Activated CD4-positive, CD25-positive, alpha-beta regulatory T cell treated with anti-CD3 and anti-CD28 coated beads, Interleukin-2, amount 50 U/mL, for 16 hours (primary cell): ENCODE results near the gene CXCL1.

Experiments used
- DNase-seq: peaks from one replicate; pipeline ENCODE4 v3.0.0-alpha.2; 2020; ENCODE audit warnings: low read depth, low spot score

Gene CXCL1

DNA sequence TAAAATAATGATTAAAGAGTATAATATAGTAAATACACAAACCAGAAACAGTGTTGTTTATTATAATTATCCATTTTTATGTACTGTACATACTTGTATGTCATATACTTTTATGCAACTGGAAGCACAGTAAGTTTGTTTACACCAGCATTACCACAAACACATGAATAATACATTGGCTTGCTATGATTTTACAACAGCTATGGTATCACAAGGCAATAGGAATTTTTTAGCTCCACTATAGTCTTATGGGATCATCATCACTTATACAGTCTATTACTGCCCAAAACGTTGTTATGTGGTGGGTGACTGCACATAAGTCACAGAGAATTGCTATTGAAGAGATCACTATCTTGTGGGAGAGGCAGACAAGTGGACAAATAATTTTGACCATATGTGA, 17.9 kb upstream of the CXCL1 start:
- DNase-seq: no peak

DNA sequence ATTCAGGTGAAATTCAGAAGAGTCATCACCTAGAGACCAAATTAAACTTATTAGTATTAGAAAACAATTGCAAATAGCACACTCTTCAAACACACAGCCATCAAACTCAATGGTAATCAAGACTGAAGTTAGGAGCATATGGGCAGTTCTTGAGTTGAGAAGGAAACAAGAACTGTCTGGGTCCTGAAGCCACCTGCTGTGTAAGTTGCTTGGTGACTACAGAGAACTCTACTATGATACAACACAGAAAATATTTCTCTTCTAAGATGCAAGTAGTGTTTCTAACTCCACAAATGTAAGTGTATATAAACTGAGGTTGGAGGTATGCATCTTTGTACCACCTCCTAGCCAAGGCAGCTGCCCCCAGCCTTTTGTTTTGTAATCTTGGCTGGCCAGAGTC, 16.4 kb upstream of the CXCL1 start:
- DNase-seq: no peak

DNA sequence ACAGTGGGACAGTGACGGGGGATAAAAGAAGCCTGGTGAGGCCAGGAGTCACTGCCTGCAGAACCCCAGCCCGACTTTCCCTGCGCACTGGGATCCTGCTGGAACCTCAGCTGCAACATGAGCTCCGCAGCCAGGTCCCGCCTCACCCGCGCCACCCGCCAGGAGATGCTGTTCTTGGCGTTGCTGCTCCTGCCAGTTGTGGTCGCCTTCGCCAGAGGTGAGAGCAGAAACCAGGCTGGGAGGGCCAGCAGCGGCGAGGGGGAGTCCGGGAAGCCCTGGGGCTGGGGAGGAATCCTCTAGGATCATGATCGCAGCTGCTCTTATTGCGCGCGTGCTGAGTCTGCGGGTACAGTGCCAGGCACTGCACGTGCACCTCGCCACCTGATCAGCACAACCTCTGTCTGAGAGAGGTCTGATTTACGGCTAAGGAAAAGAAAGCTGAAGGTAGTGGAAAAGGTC, 15.9 kb upstream of the CXCL1 start, which contains the start of gene PF4V1:
TSS of gene PF4V1 (plus strand) at position 51 of the 459 bp plus-strand sequence. CDS start at position 118, 67 bp downstream.
- DNase-seq: no peak

DNA sequence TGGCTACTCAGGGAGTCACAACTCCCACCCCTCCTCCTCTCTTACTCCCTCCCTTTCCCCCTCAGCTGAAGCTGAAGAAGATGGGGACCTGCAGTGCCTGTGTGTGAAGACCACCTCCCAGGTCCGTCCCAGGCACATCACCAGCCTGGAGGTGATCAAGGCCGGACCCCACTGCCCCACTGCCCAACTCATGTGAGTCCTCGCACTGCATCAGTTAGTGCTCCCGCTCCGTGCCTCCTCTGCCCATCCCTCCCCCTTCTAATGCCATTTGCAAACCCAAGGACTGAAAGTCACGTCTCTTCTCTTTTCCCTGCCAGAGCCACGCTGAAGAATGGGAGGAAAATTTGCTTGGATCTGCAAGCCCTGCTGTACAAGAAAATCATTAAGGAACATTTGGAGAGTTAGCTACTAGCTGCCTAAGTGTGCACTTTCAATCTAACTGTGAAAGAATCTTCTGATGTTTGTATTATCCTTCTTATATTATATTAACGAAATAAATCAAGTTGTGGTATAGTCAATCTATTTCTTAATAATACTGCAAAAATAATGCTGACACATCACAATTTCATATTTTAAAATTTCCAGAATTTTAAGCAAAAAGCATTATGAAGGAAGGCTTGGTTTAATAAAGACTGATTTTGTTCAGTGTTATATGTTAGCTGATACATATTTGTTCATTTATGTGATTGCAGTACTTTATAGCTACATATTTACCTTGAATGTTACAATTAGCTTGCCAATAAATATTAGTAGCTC, 15.3 kb upstream of the CXCL1 start:
- DNase-seq: no peak

DNA sequence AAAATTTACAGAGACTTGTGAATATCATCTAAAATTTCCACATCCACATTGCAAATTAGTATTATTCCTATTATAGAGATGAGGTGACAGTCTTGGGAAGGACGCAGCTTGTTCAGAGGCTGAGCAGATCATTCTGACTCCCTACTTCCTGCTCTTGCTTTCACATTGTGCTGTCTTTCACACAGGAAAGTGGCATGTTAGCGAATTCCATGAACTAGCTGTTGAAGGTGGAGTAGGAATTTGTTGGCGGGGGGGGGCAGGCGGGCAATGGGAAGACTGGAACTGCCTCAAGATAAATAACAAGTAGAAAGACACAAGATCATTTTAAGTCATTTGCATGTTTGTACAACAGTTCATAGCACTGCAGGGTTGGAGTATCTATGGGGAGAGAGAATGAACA, 13.8 kb upstream of the CXCL1 start:
- DNase-seq: no peak

DNA sequence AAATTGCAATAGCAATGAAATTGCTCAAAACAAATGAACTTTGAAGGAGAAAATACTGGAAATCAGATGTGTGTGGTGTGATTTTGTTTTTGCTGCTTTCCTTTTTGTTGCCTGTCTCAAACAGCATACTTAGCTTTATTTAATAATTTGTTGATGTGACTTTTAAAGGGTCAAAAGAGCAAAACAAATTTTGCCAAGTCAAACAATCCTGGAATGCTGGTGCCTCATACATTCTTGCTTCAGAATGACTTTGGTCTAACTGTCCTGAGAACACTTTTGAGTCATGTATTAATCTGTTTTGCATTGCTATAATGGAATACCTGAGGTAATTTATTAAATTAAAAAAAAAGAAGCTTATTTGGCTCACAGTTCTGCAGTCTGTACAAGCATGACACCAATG, 12.7 kb upstream of the CXCL1 start:
- DNase-seq: no peak

DNA sequence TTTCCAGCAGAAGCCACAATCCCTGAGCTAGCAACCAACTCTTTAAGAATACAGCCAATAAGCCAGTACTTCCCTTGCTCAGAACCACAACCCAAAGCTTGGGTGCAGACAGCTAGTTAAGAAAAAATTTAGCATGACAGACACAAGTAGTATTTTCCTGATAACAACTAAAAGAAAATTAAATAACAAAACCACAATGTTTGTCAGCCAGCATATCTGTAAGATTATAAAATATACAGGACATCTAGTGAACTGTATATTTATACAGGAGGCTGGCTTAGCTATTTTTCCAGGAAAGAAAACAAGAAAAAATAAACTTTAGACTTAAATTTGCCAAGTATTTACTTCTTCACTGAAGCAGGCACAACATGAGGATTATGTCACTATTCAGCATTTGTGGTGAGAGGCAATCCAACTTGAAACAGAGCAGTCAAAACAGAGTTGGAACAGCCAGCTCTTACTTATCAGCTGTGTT, 9.5 kb upstream of the CXCL1 start:
- no peak for DNase-seq

DNA sequence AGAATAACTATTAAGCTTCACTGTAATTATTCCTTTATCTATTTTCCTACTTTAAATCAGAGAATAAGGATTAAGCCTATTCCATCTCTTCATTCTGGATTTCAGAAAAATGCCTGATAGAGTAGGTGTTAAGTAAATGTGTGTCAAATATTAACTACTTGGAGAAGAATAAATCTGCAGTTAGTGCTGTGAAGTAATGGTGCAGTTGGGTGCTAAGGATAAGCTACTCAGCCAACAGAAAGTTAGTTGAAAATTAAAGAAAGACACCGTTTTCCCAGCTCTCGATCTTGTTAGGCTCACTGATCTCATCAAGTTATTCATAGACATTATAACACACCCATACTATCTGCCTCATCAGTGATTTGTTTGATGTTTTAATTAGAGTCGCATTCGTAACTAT, 9.0 kb upstream of the CXCL1 start:
- no peak for DNase-seq

DNA sequence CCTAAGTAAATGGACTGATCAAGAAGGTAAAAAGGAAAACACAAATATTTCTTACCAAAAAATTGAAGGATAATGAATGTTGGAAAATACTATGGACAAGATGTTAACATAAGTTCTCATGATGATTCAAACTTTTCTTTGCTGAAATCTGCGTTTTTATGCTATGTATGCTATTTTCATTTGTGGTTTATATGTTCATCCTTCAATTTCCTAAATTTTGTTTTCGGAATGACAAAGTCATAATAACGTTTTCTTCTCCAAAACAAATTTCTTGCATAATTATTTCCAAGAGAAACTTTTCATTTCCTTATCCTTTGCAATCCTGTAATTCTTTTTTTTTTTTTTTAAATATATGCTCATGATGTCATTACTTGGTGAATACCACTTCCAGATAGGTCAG, 8.3 kb upstream of the CXCL1 start:
- DNase-seq: no peak

DNA sequence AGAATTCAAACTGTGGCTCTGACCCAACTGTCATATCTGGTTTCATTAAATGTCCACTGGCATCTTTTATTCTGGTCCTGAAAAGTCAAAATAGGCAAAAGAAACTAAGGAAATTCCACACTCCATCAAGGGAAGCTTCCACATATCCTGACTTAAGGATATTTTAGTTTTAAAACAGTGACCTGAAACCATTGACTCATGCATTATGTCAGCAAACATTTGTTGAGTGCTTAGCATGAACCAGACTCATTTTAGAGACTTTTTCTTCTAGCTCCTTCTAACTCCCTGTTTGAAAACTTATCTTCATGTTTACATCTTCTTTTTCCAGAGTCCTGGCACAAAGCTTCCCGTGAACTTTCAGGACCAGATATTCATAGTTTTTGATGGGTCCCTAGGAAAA, 6.9 kb upstream of the CXCL1 start:
- no peak for DNase-seq

DNA sequence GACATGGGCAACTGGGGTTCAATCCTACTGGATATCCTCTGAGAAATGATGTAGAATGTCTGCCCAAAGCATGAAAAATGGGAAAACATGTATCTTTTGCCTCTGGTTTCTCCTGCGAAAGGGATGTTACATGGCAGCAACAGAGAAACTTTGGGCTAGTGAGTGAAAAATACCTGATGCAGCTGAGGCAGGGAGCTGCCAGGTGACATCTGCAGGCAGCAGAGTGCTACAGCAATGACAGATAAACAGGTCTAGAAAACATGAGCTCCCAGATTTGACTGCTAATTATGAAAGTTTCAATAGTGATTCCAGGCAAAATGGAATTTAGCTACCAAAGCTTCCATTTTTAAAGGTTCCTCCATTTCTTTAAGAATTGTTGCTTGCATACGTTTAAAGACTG, 4.8 kb upstream of the CXCL1 start:
- no peak for DNase-seq

DNA sequence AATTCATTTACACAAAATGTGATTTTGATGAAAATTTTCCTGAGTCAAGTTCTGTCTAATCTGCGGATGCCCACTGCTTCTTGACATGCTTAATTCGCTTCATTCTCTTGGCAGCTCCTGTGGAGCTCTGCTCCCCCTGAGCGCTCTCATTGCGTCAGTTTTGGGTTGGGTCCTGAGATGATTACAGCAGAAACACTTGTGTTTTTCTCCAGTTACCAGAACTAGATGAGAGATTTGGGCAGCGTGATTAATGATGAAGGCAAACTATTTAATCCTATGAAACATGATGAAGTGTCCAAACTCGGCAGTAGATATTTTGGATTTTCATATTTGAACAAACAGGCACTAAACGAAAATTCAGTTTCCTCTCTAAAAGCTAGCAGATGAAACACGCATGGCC, 4.2 kb upstream of the CXCL1 start:
- no peak for DNase-seq

DNA sequence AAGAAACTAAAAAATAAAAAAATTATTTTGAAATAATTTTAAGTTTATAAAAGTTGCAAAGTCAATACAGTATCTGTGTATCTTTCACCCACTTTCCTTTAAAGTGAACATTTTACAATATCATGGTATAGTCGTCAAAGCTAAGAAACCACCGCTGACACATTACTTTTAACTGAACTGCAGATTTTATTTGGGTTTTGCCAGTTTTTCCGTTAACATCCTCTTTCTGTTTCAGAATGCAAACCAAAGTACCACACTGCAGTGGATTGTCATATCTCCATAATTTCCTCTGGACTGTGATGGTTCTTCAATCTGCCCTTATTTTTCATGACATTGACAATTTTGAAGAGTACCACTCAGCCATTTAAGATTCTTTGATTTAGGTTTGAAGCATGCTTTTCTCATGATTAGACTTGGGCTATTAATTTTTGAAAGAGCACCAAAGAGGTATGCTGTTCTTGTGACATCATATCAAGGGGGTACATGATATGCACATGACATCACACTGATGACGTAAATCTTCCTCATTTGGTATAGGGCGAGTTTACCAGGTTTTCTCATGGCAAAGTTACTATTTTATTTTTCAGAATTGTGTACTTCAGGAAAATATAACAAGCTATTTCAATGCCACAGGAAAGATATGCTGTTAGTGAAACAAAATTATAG, 3.6 kb upstream of the CXCL1 start:
- no peak for DNase-seq

DNA sequence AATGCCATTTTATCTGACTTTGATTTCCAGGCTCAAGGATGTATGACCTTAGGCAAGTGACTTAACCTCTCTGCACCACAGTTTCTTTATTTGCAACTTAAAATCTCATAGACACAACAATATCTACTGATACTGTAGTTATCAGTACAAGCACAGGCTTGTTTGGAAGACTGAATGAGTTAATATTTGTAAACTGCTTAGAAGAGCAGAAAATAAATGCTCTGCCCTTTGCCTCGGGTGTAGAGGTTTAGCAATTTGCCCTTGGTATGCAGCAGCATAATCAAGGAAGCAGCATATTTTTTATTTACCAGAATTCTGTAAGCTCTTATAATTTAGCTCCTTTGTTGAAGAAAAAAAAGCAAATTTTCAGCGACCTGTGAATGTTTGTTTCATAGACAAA, 2.9 kb upstream of the CXCL1 start:
- DNase-seq: no peak

DNA sequence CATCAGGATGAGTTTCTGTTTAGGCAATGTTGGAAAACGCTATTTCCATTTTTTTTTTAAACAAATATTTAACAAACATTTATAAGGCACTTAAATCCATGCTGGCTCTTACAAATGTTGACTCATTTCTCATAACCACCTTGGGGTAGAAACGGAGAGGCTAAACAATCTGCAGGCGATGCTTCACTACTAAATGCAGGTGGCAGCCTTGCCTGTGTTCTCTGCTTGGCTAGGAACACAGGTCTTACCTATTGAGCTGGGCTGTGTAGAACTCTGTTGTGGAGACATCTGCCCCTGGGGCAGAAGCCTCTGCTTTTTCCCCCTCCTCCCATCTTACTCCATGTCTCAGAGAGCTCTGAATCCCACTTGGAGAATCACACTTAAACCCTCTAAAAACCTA, 1.4 kb upstream of the CXCL1 start:
- DNase-seq: no peak

DNA sequence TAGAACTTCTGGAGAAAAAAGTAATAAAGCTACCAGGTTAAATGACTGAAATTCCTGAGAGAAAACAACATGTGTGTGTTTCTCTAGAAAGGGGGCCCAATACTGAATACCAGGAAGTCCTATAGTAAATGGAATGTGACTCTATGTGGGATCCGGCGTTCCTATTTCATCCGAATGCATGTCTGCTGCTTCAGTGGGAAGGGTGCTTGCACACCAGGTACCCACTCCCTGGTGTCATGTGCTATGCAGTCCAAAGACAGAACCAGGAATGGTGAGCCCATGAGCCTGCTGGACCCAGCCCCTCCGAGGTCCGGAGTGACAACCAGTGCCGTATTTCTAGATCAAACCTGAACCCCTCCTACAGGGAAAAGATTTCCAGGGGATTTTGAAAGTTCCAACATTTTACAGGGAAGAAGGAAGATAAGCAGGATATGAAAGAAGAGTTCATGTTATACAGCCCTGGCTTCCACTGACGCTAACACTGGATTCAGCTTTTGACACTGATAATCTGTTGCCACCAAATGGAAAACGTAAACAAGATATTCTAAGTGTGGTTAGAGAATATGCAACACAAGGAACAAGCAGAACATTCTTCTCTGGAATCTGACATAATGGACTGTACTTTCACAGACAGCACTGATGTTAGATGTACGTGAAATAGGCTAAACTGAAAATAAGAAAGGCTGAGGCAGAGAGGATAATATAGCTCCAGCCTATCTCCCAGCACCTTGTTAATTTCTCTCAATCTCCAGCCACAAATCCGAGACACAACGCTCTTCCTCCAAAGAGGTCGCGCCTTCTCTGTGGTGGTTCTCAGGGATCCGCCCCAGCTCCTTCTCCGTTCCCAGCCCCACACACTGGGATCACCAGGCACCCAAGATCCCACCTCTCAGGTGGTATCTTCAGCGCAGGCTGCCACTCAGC, 725 bp upstream of the CXCL1 start:
- no peak for DNase-seq

DNA sequence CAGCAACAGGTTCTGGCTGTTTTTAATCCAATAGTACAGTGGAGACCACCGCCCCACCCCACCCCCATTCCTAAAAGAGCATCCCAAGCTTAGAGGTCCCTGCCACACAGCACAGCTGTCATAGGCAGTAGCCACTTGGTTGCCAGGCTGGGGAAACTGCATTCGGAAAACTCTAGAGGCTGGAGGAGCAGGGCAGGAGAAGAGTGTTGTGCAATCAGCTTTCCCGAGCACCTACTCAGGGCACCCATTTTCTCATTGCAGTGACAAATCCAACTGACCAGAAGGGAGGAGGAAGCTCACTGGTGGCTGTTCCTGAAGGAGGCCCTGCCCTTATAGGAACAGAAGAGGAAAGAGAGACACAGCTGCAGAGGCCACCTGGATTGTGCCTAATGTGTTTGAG, 1.1 kb downstream of the CXCL1 start:
- no peak for DNase-seq

DNA sequence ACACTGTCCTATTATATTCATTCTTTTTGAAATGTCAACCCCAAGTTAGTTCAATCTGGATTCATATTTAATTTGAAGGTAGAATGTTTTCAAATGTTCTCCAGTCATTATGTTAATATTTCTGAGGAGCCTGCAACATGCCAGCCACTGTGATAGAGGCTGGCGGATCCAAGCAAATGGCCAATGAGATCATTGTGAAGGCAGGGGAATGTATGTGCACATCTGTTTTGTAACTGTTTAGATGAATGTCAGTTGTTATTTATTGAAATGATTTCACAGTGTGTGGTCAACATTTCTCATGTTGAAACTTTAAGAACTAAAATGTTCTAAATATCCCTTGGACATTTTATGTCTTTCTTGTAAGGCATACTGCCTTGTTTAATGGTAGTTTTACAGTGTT, 1.6 kb downstream of the CXCL1 start:
- DNase-seq: no peak

DNA sequence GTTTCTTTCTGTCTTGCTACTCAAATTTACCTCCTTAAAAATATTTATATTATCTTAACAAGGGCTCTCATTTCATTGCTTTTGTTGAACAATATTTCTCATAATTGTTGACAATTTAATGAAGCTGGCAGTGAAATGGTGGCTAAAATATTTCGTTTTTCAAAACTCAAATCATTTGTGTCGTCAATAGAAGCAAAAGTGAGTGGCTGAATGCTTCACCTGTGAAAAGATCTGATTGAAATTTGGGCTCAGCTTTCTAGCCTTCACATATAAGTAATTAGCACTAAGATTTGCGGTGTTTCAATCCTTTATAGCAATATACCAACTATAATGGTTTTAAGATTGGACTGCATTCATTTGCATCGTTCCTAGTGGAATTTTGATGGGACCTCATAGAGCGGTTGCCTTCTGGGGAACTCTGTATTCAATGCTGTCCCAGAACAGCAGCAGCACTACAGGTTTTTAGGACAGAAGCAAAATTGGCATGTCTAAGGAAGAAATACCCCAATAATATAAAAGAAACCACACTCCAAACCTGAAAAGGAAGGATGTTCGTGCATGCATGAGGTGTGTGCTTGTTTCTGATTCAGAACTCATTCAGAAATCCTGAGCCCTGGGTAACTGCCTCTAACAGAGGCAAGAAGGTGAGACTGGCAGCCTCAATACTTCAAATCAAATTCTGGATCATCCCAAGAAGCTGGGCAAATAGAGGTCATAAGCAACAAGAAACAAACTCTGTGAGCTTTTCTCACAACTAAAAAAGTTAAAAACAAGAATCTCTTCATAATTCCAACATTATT, 2.5 kb downstream of the CXCL1 start:
- DNase-seq: no peak

DNA sequence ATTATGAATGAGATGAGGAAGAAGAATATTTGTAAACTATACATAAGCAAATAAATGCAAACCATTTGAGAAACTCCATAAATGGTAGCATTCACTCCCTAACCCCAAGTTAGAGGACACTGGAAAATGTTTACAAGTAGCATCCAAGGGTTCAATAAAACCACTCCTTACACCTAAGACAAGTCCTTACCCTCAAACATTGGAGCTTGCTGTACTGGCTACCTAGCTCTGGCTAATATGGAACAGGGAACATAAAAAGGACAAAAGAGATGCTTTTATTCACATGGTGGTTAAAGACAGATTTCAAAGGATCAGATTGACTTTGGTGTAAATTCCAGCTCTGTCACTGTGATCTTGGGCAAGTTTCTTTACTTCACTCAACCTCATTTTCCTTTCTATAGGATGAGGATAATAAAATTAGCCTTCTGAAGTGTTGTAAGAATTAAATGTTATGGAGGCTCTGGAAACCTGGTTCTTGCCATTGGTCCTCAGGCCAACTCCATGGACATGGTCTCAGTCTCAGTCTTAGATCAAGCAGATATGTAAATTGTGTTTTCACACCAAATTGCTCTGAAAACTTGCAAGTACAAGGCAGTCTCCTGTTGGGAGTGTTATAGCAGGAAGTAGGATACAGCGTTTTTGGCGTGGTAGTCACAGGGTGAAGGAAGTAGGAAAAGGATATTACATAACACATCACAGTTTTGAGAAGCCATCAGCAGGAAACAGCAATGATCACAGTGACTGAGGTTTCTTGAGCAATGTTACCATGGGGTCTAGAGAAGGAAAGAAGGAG, 3.3 kb downstream of the CXCL1 start:
- DNase-seq: no peak

DNA sequence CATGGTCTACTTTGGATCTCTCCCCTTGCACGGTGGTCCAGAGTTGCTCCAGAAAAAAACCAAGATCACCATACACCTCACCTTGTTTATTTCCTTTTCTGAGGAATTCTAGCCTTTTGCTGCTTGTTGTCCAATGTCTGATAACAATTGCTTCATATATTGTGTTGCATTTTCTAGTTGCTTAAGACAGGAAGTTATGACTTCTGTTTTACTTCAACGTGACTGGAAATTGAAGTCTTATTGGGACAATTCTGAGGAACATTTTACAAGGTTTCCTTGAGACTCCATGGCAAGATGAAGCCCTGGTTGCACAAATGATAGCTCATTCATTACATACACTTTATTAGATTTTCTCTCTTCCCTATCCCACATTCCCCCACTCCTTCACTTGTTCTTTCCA, 5.2 kb downstream of the CXCL1 start:
- no peak for DNase-seq
